ENCODE data around the gene GTPBP4.

GTPBP4 gene

DNA sequence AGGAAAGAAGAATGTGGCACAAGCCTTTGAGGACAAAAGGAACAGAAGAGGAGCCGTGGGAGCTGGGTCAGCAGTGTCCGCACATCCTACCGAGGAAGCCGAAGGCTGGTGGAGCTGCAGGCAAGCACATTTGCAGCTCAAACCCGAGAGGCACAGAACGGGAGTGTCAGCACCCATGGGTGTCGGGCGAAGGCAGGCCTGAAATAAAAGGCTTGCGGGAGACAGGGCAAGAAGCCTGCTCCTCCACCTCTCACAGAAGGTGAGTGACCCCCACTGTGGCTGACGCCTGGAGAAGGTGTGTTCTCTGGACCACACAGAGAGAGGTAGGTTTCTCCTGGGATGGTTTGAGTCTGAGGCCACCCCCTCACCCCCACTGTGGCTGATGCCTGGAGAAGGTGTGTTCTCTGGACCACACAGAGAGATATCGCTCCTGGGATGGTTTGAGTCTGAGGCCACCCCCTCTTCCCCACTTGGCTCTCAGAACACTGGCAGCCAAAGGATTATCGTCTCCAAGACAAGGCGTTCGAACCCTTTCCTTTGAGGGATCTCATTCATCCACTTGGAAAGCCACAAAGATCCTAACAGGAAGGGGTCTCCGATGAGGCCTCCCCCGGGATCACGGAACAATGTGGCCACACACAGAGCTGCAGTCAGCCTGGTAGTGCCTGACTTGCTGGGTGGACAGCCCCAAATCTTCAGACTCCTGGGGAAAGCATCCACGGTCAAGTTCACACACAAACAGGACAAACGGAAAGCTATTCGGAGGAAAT lies 21.6 kb upstream of the GTPBP4 start:
- DNase-seq (ENCODE audit: low spot score) = no peak

DNA sequence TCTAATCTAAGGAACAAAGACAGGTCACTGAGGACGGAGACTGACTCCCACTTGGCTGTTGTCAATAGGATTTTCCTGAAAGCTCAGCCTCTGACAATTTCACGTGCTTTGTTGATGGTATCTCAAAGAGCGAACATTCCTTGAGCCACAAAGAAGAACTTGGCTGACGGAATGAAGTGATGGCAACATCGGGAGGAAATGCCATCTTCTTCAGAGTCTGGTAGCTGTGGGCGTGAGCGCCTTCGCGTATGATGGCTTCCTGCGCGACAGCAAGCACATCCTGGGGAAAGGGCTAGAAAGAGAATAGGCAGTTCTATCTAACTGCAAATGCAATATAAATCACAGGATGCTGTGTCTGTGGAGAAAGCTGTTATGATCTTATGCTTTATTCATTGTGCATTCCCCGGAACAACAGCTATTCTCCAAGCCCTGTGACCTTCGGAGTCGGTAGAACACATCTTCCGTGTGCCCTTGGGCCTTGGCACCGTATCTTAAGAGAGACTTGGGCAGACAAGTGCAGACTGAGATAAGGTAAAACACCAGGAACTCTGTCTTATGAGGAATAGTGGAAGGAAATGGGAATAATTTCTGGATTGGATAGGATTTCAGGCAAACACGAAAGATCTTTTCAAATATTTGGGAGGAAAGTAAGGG lies 19.6 kb upstream of the GTPBP4 start:
- no peak for DNase-seq (ENCODE audit: low spot score)

DNA sequence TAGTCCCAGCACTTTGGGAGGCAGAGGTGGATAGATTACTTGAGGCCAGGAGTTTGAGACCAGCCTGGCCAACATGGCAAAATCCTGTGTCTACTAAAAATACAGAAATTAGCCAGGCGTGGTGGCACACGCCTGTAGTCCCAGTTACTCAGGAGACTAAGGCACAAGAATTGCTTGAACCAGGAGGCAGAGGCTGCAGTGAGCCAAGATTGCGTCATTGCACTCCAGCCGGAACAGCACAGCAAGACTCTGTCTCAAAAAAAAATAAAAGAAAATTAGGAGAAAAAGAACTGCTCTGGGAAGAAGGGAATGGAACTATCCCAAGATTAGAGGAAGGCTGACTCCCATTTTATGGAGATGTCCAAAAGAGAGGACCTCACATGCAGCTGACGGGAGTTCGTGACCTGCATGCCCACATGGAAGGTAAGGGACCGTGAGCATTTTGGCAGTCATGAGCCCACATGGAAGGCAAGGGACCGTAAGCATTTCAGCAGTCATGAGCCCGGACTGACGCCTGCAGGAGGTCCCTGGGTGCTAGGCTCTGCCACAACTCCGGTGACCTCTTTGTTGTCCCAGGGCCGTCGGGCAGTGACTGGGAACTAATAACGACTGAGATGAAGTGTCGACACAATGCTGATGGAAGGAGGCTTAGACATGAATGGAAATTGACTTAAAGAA lies 18.6 kb upstream of the GTPBP4 start:
- DNase-seq (ENCODE audit: low spot score) = no peak

DNA sequence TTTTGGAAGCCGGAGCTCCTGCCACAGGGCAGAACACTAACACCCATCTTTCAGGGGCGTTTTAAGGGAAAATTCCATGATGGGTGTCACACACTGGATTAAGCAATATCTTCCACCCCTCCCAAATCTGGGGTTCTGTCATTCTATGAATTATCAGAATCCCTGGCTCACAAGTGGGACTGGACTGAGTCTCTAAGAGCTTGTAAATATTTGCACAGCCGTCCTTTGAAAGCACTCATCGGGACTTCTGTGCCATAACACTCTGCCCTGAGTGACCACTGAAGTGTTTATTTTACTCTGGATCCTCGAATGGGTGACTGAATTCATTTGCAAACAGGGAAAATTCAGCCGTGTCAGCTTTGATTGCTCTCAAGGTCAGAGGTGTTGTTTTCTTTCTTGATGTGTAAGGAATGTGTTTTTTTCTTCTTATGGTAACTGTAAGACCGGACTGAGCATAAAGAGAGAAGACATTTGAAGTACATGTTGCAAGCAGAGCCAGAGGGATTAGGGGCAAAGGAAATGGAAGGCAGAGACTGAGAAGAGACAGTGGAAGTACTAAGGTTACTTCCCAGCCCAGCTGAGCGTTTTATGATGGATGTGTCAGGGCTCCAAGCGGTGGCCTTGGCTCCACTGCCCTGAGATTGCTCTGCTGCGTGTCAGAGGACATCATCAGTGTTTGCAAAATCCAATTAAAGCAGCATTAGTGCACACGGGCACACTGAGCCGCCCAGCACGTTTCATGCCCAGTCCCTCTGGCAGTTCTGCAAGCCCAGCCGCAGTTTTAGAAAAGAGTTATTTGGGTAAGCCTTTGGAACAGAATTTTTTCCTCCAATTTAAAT lies 17.7 kb upstream of the GTPBP4 start:
- no peak for DNase-seq (ENCODE audit: low spot score)

DNA sequence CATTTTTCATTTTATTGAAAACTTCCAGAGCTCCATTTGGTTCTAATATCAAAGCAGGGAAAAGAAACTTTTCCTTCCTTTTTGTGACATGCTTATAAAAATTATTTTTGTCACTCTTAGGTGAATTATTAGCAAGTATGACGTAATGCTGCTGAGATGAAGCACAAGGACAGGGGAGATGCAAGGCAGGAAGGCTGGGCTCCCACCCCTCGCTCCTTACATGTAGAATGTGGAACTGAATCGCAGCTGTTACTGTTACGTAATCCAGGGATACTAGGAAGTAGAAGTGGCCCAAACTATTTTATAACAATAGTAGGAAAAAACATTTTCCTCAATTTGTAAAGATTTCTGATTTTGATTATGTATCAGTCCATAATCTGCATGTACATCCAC lies 17.1 kb upstream of the GTPBP4 start:
- DNase-seq (ENCODE audit: low spot score) = no peak

DNA sequence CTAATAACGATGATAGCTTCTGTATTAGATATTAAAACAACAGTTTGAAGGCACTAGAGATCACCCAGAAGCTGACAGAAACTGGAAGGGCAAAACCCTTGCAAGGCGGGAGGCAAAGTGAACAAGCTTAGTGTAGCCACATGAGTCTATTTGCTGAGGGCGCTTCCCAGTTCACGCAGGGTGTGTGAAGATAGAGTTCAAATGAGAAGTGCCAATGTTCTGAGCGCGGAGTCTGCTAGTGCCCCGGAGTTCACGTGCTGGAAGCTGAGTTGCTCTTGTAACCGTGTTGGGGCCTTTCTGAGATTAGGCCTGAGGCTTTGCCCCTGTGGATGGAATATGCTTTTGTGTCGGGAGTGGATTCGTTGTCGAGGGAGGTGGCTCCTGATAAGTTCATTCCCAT lies 16.6 kb upstream of the GTPBP4 start:
- no peak for DNase-seq (ENCODE audit: low spot score)

GRCh38 chr10:972763-973162 lies 15.5 kb upstream of the GTPBP4 start:
- DNase-seq (ENCODE audit: low spot score) = no peak

DNA sequence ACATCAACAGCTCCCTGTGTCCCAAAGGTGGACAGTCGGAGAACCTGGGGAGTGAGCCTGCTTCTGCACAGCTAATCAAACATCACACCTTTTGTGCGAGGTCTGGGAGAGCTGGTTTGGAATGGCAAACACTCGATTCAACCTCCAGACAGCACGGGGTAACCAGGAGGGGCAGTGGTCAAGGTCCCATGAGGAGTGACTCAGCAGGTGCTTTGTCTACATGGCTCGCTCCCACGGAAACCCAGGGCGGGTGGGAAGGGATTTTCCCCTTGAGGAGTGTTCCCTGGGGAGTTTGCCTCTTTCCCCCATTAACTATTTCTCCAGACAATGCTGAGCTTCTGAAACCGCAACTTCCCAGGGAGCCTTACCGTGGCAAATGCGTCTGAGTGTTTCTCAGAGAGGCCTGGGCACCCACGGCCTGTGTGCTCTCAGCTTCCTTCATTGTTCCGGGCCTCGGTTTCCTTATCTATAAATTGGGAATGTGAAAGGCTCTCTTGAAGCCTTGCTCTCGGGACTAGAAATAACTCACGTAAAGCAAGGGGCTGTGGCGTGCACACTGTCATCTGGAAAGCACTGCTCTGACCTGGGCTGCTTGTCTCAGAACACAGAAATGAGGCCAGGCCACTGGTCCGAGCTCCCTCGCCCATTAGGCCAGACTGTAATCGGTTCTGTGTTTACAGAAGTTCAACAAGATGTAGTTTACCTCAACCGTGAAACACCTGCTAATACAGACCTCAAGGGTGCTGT lies 14.0 kb upstream of the GTPBP4 start:
- no peak for DNase-seq (ENCODE audit: low spot score)

- DNase-seq (ENCODE audit: low spot score) = no peak
These were observed 13.5 kb upstream of the GTPBP4 start for GRCh38 chr10:974785-975074.

- DNase-seq (ENCODE audit: low spot score) = no peak
These were observed 11.9 kb upstream of the GTPBP4 start for GRCh38 chr10:976316-976715.

- no peak for DNase-seq (ENCODE audit: low spot score)
These were observed 9.3 kb upstream of the GTPBP4 start for GRCh38 chr10:978826-979421.

GRCh38 chr10:980468-981093 lies 7.7 kb upstream of the GTPBP4 start:
- DNase-seq (ENCODE audit: low spot score) = no peak

- no peak for DNase-seq (ENCODE audit: low spot score)
These were observed 4.8 kb upstream of the GTPBP4 start for GRCh38 chr10:983401-983800.

DNA sequence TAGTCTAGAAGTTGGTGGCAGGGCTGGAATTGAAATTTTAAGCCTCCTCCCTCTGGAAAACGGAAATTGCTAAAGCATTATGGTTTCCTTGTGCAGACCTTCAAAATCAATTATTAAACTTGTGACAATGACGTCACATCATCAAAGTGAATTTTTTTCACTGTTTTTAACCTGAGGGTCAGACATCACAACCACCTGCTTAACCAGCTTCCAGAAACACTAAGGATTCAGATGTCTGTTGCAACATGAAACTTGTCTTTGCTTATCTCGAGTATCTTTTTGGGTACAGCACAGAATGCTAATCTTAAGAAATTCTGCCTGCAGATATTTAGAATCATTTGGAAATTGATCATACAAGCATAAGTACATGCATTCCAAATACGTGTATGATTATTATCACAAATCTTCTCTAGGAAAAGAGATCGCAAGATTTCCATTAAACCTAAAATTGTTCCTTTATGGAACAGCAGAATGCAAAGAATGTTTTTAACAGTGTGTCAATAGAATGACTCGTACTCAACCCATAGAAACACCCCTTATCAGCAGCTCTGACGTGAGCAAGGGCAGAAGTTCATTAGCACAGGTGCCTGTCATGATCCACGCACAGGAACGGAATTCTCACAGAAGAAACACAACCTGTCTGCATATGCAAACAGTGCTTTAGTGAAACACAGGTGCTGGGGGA lies 4.1 kb upstream of the GTPBP4 start:
- DNase-seq (ENCODE audit: low spot score) = no peak

- no peak for DNase-seq (ENCODE audit: low spot score)
These were observed 2.9 kb upstream of the GTPBP4 start for GRCh38 chr10:985361-985760.

- no peak for DNase-seq (ENCODE audit: low spot score)
These were observed 2.0 kb upstream of the GTPBP4 start for GRCh38 chr10:986137-986825.

GRCh38 chr10:986881-987619 lies 1.2 kb upstream of the GTPBP4 start:
- no peak for DNase-seq (ENCODE audit: low spot score)

- DNase-seq (ENCODE audit: low spot score) = no peak
These were observed 689 bp upstream of the GTPBP4 start for GRCh38 chr10:987620-987869.
